HEK293 (cell line): Measurements from ENCODE around the gene FSTL4.

Experiments
- FEZF1 ChIP-seq: fragments of 450-650 bp; formaldehyde crosslinking; IDR thresholded peaks from 2 replicates; pipeline ENCODE4 v1.5.1; 2016; ENCODE audit warnings: missing biosample characterization, missing genetic modification characterization
- GLI2 ChIP-seq: fragments of 450-650 bp; formaldehyde crosslinking; IDR thresholded peaks from 2 replicates; pipeline ENCODE4; 2017; ENCODE audit warnings: missing biosample characterization, missing genetic modification characterization, low read depth, borderline replicate concordance
- KLF1 ChIP-seq: fragments of 450-650 bp; formaldehyde crosslinking; IDR thresholded peaks from 2 replicates; pipeline ENCODE4 v1.5.1; 2016; ENCODE audit warnings: missing biosample characterization, missing genetic modification characterization
- KLF8 ChIP-seq: fragments of 450-650 bp; formaldehyde crosslinking; IDR thresholded peaks from 2 replicates; pipeline ENCODE4 v1.5.1; 2016; ENCODE audit warnings: missing biosample characterization, missing genetic modification characterization
- ZNF776 ChIP-seq: fragments of 450-650 bp; formaldehyde crosslinking; IDR thresholded peaks from 2 replicates; pipeline ENCODE4 v1.5.0; 2017; ENCODE audit warnings: missing biosample characterization, missing genetic modification characterization, borderline replicate concordance
- TF ChIP-seq, protein P1 (sequence below): fragments of 450-650 bp; formaldehyde crosslinking; IDR thresholded peaks from 2 replicates; pipeline ENCODE4 v1.5.1; 2016; ENCODE audit warnings: missing biosample characterization, missing genetic modification characterization
- TF ChIP-seq, protein P2 (sequence below): fragments of 450-650 bp; formaldehyde crosslinking; IDR thresholded peaks from 2 replicates; pipeline ENCODE4 v1.5.1; 2016; ENCODE audit warnings: missing biosample characterization, missing genetic modification characterization
- TF ChIP-seq, protein P3 (sequence below): fragments of 450-650 bp; formaldehyde crosslinking; IDR thresholded peaks from 2 replicates; pipeline ENCODE4 v1.5.1; 2016; ENCODE audit warnings: missing biosample characterization, missing genetic modification characterization

DNA sequence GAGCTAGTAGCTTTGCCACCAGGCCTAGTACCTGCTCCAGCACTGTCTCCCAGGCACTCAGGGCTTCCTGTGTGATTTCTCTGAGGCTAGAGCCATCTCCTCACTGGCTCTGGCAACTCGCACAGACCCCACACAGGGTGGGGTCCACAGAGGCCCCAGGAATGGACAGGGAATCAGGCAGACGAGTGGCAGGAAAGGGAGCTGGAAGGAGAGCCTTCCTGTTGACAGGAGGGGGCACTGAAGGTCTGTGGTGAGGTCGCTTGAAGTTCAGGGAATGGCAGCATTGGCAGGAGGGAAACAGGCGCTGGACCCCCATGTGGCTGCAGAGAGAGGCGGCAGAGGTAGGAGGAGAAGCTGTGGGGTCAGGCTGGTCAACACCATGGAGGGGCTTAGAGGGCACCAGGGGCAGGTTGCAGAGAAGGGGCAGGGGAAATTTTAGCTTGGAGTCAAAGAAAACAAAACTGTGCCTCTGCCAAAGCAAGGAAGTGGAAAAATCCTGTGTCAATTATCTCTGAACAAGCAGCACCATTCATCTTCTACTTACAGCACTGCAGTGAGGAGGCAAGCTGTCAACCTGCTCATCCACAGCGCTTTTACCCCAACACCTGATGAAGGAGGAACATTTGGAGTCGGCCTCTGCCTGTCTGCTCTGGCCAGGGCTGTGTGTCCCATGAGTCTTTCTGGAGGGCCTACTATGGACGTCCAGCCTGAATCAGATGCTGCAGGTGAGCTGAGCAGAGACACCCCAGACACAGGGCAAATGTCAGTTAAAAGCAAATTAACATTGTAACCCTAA, 270.2 kb downstream of the FSTL4 start:
- no peak for TF ChIP-seq GLI2 (tag by site-specific recombination)
- TF ChIP-seq, protein P1, sequence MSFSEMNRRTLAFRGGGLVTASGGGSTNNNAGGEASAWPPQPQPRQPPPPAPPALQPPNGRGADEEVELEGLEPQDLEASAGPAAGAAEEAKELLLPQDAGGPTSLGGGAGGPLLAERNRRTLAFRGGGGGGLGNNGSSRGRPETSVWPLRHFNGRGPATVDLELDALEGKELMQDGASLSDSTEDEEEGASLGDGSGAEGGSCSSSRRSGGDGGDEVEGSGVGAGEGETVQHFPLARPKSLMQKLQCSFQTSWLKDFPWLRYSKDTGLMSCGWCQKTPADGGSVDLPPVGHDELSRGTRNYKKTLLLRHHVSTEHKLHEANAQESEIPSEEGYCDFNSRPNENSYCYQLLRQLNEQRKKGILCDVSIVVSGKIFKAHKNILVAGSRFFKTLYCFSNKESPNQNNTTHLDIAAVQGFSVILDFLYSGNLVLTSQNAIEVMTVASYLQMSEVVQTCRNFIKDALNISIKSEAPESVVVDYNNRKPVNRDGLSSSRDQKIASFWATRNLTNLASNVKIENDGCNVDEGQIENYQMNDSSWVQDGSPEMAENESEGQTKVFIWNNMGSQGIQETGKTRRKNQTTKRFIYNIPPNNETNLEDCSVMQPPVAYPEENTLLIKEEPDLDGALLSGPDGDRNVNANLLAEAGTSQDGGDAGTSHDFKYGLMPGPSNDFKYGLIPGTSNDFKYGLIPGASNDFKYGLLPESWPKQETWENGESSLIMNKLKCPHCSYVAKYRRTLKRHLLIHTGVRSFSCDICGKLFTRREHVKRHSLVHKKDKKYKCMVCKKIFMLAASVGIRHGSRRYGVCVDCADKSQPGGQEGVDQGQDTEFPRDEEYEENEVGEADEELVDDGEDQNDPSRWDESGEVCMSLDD (tag by site-specific recombination), result no peak
- TF ChIP-seq, protein P2, sequence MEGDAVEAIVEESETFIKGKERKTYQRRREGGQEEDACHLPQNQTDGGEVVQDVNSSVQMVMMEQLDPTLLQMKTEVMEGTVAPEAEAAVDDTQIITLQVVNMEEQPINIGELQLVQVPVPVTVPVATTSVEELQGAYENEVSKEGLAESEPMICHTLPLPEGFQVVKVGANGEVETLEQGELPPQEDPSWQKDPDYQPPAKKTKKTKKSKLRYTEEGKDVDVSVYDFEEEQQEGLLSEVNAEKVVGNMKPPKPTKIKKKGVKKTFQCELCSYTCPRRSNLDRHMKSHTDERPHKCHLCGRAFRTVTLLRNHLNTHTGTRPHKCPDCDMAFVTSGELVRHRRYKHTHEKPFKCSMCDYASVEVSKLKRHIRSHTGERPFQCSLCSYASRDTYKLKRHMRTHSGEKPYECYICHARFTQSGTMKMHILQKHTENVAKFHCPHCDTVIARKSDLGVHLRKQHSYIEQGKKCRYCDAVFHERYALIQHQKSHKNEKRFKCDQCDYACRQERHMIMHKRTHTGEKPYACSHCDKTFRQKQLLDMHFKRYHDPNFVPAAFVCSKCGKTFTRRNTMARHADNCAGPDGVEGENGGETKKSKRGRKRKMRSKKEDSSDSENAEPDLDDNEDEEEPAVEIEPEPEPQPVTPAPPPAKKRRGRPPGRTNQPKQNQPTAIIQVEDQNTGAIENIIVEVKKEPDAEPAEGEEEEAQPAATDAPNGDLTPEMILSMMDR (tag by site-specific recombination), result peak; percentile 24; the same call in 1 of the 2 replicates
- TF ChIP-seq KLF1 (tag by site-specific recombination), result no peak
- TF ChIP-seq, protein P3, sequence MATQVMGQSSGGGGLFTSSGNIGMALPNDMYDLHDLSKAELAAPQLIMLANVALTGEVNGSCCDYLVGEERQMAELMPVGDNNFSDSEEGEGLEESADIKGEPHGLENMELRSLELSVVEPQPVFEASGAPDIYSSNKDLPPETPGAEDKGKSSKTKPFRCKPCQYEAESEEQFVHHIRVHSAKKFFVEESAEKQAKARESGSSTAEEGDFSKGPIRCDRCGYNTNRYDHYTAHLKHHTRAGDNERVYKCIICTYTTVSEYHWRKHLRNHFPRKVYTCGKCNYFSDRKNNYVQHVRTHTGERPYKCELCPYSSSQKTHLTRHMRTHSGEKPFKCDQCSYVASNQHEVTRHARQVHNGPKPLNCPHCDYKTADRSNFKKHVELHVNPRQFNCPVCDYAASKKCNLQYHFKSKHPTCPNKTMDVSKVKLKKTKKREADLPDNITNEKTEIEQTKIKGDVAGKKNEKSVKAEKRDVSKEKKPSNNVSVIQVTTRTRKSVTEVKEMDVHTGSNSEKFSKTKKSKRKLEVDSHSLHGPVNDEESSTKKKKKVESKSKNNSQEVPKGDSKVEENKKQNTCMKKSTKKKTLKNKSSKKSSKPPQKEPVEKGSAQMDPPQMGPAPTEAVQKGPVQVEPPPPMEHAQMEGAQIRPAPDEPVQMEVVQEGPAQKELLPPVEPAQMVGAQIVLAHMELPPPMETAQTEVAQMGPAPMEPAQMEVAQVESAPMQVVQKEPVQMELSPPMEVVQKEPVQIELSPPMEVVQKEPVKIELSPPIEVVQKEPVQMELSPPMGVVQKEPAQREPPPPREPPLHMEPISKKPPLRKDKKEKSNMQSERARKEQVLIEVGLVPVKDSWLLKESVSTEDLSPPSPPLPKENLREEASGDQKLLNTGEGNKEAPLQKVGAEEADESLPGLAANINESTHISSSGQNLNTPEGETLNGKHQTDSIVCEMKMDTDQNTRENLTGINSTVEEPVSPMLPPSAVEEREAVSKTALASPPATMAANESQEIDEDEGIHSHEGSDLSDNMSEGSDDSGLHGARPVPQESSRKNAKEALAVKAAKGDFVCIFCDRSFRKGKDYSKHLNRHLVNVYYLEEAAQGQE (tag by site-specific recombination), result no peak
- TF ChIP-seq KLF8, result no peak
- no peak for TF ChIP-seq FEZF1
- TF ChIP-seq ZNF776 (tag by site-specific recombination), result no peak
